CD4-positive, alpha-beta T cell (primary cell): ENCODE results near the gene PRSS22. TPM values are rescaled to one million over a fixed set of nuclear protein-coding genes. Genes with fewer than 3 reads are reported as not detected.

Experiments used
- ATAC-seq: fragments of 200-7000 bp; cut with Tn5 transposase; one replicate; pipeline ENCODE4 v1.10.0; 2022; ENCODE audit warnings: mild to moderate bottlenecking; ENCODE audit not compliant: poor library complexity
- CTCF ChIA-PET: fragments of 350-600 bp; sonication (Branson Sonifier 250); formaldehyde crosslinking; loops from one replicate; lab custom pipeline; 2021; ENCODE audit warnings: antibody characterized with exemption, inconsistent platforms; lab: Charles Lee
- POLR2A ChIA-PET: fragments of 350-600 bp; sonication (Branson Sonifier 250); formaldehyde crosslinking; loops from one replicate; lab custom pipeline; 2021; ENCODE audit warnings: antibody characterized with exemption, inconsistent platforms; lab: Charles Lee
- DNase-seq, 14 experiments: peaks; one replicate each; pipeline ENCODE4 v3.0.0-alpha.2; 2013 to 2020; ENCODE audit warnings: mixed read lengths in 2 of 14
- H3K27ac ChIP-seq, 2 donors: one replicate each; pipeline versions ENCODE4 v1.5.1 to v1.7.0; 2013; ENCODE audit warnings: low read length in 2 of 2, low read depth in 1 of 2, mild to moderate bottlenecking in 1 of 2
- H3K27me3 ChIP-seq, 2 experiments: 1 replicate in 1 of 2; 2 replicates in 1 of 2; pipeline versions ENCODE4 v1.6.1 to v1.7.0; 2013; ENCODE audit warnings: low read length in 2 of 2, control low read depth in 1 of 2, mild to moderate bottlenecking in 1 of 2, moderate library complexity in 1 of 2; ENCODE audit not compliant: insufficient read depth in 2 of 2, control insufficient read depth in 1 of 2
- H3K36me3 ChIP-seq: one replicate; pipeline ENCODE4 v1.6.1; 2013; ENCODE audit warnings: low read length, control low read depth; ENCODE audit not compliant: insufficient read depth
- H3K4me1 ChIP-seq: one replicate; pipeline ENCODE4 v1.6.1; 2013; ENCODE audit warnings: low read length, control low read depth; ENCODE audit not compliant: insufficient read depth
- H3K4me3 ChIP-seq: one replicate; pipeline ENCODE4 v1.5.1; 2013; ENCODE audit warnings: mild to moderate bottlenecking, low read length, moderate library complexity
- H3K9me3 ChIP-seq, 2 experiments: 1 replicate in 1 of 2; 2 replicates in 1 of 2; pipeline versions ENCODE4 v1.6.1 to v1.7.0; 2013; ENCODE audit warnings: low read length in 2 of 2, mild to moderate bottlenecking in 2 of 2, control low read depth in 1 of 2, moderate library complexity in 1 of 2; ENCODE audit not compliant: control insufficient read depth in 1 of 2, insufficient read depth in 1 of 2
- H3K27ac Mint-ChIP-seq: one replicate; pipeline ENCODE4 v1.8.0; 2020; ENCODE audit warnings: mixed read lengths
- H3K27me3 Mint-ChIP-seq: one replicate; pipeline ENCODE4 v1.8.0; 2021; ENCODE audit warnings: mixed read lengths
- H3K36me3 Mint-ChIP-seq: one replicate; pipeline ENCODE4 v1.8.0; 2021; ENCODE audit warnings: low read depth, mixed read lengths
- H3K4me1 Mint-ChIP-seq: one replicate; pipeline ENCODE4 v1.8.0; 2021; ENCODE audit warnings: low read depth, mixed read lengths
- H3K4me3 Mint-ChIP-seq: one replicate; pipeline ENCODE4 v1.8.0; 2020; ENCODE audit warnings: mild to moderate bottlenecking, mixed read lengths
- H3K9me3 Mint-ChIP-seq: one replicate; pipeline ENCODE4 v1.8.0; 2020; ENCODE audit warnings: mixed read lengths
- intact Hi-C, 2 experiments: fragments of 100-400 bp; cut with DNase I in 1 of 2; cut with micrococcal nuclease in 1 of 2; formaldehyde crosslinking; loops; one replicate each; pipeline versions ENCODE4 v1.15.1 to v1.9.0; 2023 to 2025; cut with DNase I, micrococcal nuclease
- total RNA-seq, 174 experiments: library from RNA in 2 of 174; stranded (reverse) in 2 of 174; gene quantifications; one replicate each; pipeline ENCODE4 v1.2.3 and lab custom pipeline; 2021 to 2026
- TF ChIP-seq, protein P1 (sequence below): fragments of 200-600 bp; IDR thresholded peaks from one replicate; pipeline ENCODE4 v1.8.0; 2022; ENCODE audit warnings: antibody characterized with exemption, mild to moderate bottlenecking

The PRSS22 gene
- total RNA-seq, 2 experiments from 2014 or later = 0.93 to 1.1 TPM

DNA sequence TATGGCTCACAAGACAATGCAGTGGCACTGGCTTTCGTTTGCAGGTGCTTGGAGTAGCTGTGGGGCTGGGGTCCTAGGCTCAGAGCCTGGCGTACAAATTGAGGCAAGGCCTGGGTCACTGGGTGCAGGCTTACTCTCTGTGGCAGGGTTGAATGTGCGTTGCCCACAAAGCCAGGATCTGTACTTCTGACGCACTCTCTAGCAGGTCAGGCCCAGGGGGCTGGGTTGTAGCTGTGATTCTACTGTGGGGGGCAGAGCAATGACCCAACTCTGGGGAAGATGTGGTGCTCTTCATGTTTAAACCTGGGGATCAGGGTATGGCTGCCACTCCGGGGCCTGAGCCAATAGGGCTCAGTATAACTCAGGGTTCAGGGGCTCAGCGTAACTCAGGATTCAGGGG, 47.3 kb downstream of the PRSS22 start:
- H3K9me3 ChIP-seq = peaks cover 0 to 9% of the 10 kb centered on the region in 2 experiments
- no peak overlapping the region for H3K27ac ChIP-seq
- POLR2A ChIA-PET = no interaction called here
- Mint-ChIP-seq H3K27ac (no peak overlapping the region), H3K4me1 (no peaks in the 10 kb centered on the region), H3K27me3 (peaks cover 30% of the 10 kb centered on the region), H3K9me3 (no peaks in the 10 kb centered on the region), H3K4me3 (no peak overlapping the region), H3K36me3 (no peaks in the 10 kb centered on the region)
- CTCF ChIA-PET = no interaction called here
- H3K27me3 ChIP-seq = peaks cover 6 to 8% of the 10 kb centered on the region in 2 experiments
- DNase-seq = no peak
- intact Hi-C loops = no loop called here
- H3K36me3 ChIP-seq = no peaks in the 10 kb centered on the region
- ATAC-seq = no peak
- no peaks in the 10 kb centered on the region for H3K4me1 ChIP-seq
- TF ChIP-seq, protein P1, sequence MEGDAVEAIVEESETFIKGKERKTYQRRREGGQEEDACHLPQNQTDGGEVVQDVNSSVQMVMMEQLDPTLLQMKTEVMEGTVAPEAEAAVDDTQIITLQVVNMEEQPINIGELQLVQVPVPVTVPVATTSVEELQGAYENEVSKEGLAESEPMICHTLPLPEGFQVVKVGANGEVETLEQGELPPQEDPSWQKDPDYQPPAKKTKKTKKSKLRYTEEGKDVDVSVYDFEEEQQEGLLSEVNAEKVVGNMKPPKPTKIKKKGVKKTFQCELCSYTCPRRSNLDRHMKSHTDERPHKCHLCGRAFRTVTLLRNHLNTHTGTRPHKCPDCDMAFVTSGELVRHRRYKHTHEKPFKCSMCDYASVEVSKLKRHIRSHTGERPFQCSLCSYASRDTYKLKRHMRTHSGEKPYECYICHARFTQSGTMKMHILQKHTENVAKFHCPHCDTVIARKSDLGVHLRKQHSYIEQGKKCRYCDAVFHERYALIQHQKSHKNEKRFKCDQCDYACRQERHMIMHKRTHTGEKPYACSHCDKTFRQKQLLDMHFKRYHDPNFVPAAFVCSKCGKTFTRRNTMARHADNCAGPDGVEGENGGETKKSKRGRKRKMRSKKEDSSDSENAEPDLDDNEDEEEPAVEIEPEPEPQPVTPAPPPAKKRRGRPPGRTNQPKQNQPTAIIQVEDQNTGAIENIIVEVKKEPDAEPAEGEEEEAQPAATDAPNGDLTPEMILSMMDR = no peak
- no peak overlapping the region for H3K4me3 ChIP-seq

DNA sequence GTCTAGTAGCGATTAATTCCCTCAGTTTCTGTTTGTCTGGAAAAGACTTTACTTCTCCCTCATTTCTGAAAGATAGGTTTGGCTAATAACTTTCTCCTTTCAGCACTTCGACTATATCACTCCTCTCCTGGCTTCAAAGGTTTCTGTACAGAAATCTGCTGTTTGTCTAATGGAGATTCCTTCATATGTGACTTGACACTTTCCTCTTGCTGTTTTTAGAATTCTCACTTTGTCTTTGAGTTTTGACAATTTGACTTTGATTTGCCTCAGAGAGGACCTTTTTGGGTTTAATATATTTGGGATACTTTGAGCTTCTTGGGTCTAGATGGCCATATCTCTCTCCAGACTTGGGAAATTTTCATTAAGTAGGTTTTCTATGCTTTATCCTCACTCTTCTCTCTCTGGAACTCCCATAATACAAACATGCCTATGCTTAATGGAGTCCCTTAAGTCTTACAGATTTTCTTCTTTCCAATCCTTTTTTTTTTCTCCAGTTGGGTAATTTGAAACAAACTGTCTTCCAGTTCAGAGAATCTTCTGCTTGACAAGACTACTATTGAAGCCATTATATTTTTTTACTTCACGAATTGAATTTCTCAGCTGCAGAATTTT, 48.7 kb downstream of the PRSS22 start:
- H3K4me1 ChIP-seq = no peaks in the 10 kb centered on the region
- no peak for ATAC-seq
- intact Hi-C loops = no loop called here
- DNase-seq = no peak
- no peak overlapping the region for H3K27ac ChIP-seq
- peaks cover 8 to 10% of the 10 kb centered on the region in 2 experiments for H3K27me3 ChIP-seq
- H3K36me3 ChIP-seq = no peaks in the 10 kb centered on the region
- H3K36me3 Mint-ChIP-seq = no peaks in the 10 kb centered on the region
- CTCF ChIA-PET = no interaction called here
- H3K4me3 ChIP-seq = no peak overlapping the region
- H3K9me3 ChIP-seq = peaks cover 3 to 11% of the 10 kb centered on the region in 2 experiments
- peaks cover 30% of the 10 kb centered on the region for H3K27me3 Mint-ChIP-seq
- POLR2A ChIA-PET = no interaction called here
- H3K27ac Mint-ChIP-seq = no peak overlapping the region
- H3K4me3 Mint-ChIP-seq = no peak overlapping the region
- no peaks in the 10 kb centered on the region for H3K4me1 Mint-ChIP-seq
- H3K9me3 Mint-ChIP-seq = no peaks in the 10 kb centered on the region
- TF ChIP-seq, protein P1 = no peak

DNA sequence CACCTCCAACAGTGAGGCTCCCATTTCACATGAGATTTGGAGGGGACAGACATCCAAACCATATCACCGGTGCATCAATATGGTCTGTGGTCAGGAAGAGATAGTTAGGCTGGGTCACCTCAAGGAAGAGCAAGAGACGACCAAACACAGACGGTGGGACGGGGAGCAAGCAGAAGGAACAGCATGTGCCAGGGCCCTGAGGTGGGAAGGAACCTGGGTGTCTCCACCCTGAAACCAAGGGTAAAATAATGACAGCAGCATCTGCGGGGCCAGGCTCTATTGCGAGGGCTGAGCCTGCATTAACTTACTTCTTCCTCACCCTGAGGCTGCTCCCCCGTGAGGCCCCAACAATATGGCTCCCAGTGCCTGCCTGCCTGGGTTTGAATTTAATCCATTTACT, 49.8 kb downstream of the PRSS22 start:
- no peaks in the 10 kb centered on the region for H3K4me1 Mint-ChIP-seq
- DNase-seq (no peak), ATAC-seq (no peak)
- TF ChIP-seq, protein P1 = no peak
- peaks cover 8 to 10% of the 10 kb centered on the region in 2 experiments for H3K27me3 ChIP-seq
- H3K4me1 ChIP-seq = no peaks in the 10 kb centered on the region
- H3K27me3 Mint-ChIP-seq = peaks cover 32% of the 10 kb centered on the region
- H3K4me3 Mint-ChIP-seq = no peak overlapping the region
- intact Hi-C loops = no loop called here
- H3K36me3 ChIP-seq = no peaks in the 10 kb centered on the region
- no peak overlapping the region for H3K27ac ChIP-seq
- CTCF ChIA-PET = no interaction called here
- H3K4me3 ChIP-seq = no peak overlapping the region
- no peak overlapping the region for H3K27ac Mint-ChIP-seq
- peaks cover 11 to 12% of the 10 kb centered on the region in 2 experiments for H3K9me3 ChIP-seq
- H3K9me3 Mint-ChIP-seq = peaks cover 5% of the 10 kb centered on the region
- POLR2A ChIA-PET = no interaction called here
- H3K36me3 Mint-ChIP-seq = no peaks in the 10 kb centered on the region
